Mesendoderm (in vitro differentiated cells): Measurements from ENCODE around the gene CFAP57.
"Not testable (repeated sequence)": the region's sequence is repeated elsewhere in the genome, so short reads cannot be mapped to it uniquely, and the experiment has no call there.

Source experiments
- DNase-seq: peaks from one replicate; pipeline ENCODE4 v3.0.0; 2013
- H2AK5ac ChIP-seq: 2 replicates; pipeline ENCODE4 v1.6.1; 2013; ENCODE audit warnings: low read length, inconsistent platforms
- H2BK120ac ChIP-seq: 2 replicates; pipeline ENCODE4 v1.6.1; 2013; ENCODE audit warnings: low read depth, mild to moderate bottlenecking, low read length, moderate library complexity, mixed read lengths
- H2BK15ac ChIP-seq: replicated peaks from 2 replicates; pipeline ENCODE4 v1.6.1; 2013; ENCODE audit warnings: low read depth, mild to moderate bottlenecking, moderate library complexity
- H2BK5ac ChIP-seq: 2 replicates; pipeline ENCODE4 v1.6.1; 2013; ENCODE audit warnings: low read length, inconsistent platforms
- H3K18ac ChIP-seq: 2 replicates; pipeline ENCODE4 v1.6.1; 2013; ENCODE audit warnings: mild to moderate bottlenecking, low read length, mixed read lengths
- H3K23ac ChIP-seq: one replicate; pipeline ENCODE4 v1.6.1; 2013; ENCODE audit warnings: low read length
- H3K27ac ChIP-seq: 2 replicates; pipeline ENCODE4 v1.5.1; 2013; ENCODE audit warnings: low read depth, mild to moderate bottlenecking, inconsistent platforms, low read length, moderate library complexity
- H3K27me3 ChIP-seq: 2 replicates; pipeline ENCODE4 v1.6.1; 2013; ENCODE audit warnings: low read length, control low read depth, mild to moderate bottlenecking, inconsistent platforms; ENCODE audit not compliant: insufficient read depth, poor library complexity
- H3K36me3 ChIP-seq: 2 replicates; pipeline ENCODE4 v1.6.1; 2013; ENCODE audit warnings: low read length, inconsistent platforms; ENCODE audit not compliant: control insufficient read depth, insufficient read depth
- H3K4ac ChIP-seq: one replicate; pipeline ENCODE4 v1.6.1; 2013; ENCODE audit warnings: low read depth, mild to moderate bottlenecking, low read length, moderate library complexity
- H3K4me1 ChIP-seq: 2 replicates; pipeline ENCODE4 v1.6.1; 2013; ENCODE audit warnings: low read depth, low read length, inconsistent platforms; ENCODE audit not compliant: control insufficient read depth
- H3K4me2 ChIP-seq: 2 replicates; pipeline ENCODE4 v1.6.1; 2013; ENCODE audit warnings: low read length
- H3K4me3 ChIP-seq: 2 replicates; pipeline ENCODE4 v1.5.1; 2013; ENCODE audit warnings: mild to moderate bottlenecking, low read length
- H3K56ac ChIP-seq: one replicate; pipeline ENCODE4 v1.6.1; 2013; ENCODE audit warnings: low read length
- H3K79me1 ChIP-seq: 2 replicates; pipeline ENCODE4 v1.6.1; 2013; ENCODE audit warnings: low read length, inconsistent platforms
- H3K79me2 ChIP-seq: 2 replicates; pipeline ENCODE4 v1.6.1; 2013; ENCODE audit warnings: mild to moderate bottlenecking, low read length; ENCODE audit not compliant: control insufficient read depth, insufficient read depth
- H3K9ac ChIP-seq: 2 replicates; pipeline ENCODE4 v1.6.1; 2013; ENCODE audit warnings: low read length, inconsistent platforms
- H4K5ac ChIP-seq: one replicate; pipeline ENCODE4 v1.6.1; 2013; ENCODE audit warnings: low read length
- H4K8ac ChIP-seq: one replicate; pipeline ENCODE4 v1.6.1; 2013; ENCODE audit warnings: low read depth, mild to moderate bottlenecking, control low read depth, low read length, moderate library complexity
- WGBS: extraction: QIAGEN DNeasy Blood & Tissue Kit; methylation state at CpG from one replicate; pipeline ENCODE4 v1.1.7; 2013; ENCODE audit warnings: low lambda C conversion rate, missing lambda C conversion rate; ENCODE audit not compliant: insufficient coverage; ENCODE audit errors: extremely low coverage; 5-methylcytosine and 5-hydroxymethylcytosine counted together

The CFAP57 gene

GRCh38 chr1:43135857-43136781 lies 36.0 kb upstream of the CFAP57 start:
- no peak overlapping the region for H3K18ac ChIP-seq
- H3K9ac ChIP-seq = no peak overlapping the region
- H3K4me1 ChIP-seq = no peaks in the 10 kb centered on the region
- no peak overlapping the region for H3K4me2 ChIP-seq
- no peak overlapping the region for H2BK15ac ChIP-seq
- H3K79me2 ChIP-seq = no peaks in the 10 kb centered on the region
- H3K27ac ChIP-seq = no peak overlapping the region
- no peak overlapping the region for H3K4ac ChIP-seq
- H3K56ac ChIP-seq = no peak overlapping the region
- DNase-seq = no peak
- no peak overlapping the region for H4K8ac ChIP-seq
- no peak overlapping the region for H2AK5ac ChIP-seq
- no peaks in the 10 kb centered on the region for H3K27me3 ChIP-seq
- no peak overlapping the region for H3K4me3 ChIP-seq
- WGBS = no CpG with 5 or more reads among the region's 9 CpGs
- H2BK5ac ChIP-seq = no peak overlapping the region
- no peaks in the 10 kb centered on the region for H3K79me1 ChIP-seq
- no peak overlapping the region for H4K5ac ChIP-seq
- H3K36me3 ChIP-seq = no peaks in the 10 kb centered on the region
- H3K23ac ChIP-seq = no peak overlapping the region
- no peak overlapping the region for H2BK120ac ChIP-seq

- Histone ChIP-seq H3K4me2 (no peak overlapping the region), H2BK120ac (no peak overlapping the region)
Measured at GRCh38 chr1:43137445-43138052, 34.6 kb upstream of the CFAP57 start.

DNA sequence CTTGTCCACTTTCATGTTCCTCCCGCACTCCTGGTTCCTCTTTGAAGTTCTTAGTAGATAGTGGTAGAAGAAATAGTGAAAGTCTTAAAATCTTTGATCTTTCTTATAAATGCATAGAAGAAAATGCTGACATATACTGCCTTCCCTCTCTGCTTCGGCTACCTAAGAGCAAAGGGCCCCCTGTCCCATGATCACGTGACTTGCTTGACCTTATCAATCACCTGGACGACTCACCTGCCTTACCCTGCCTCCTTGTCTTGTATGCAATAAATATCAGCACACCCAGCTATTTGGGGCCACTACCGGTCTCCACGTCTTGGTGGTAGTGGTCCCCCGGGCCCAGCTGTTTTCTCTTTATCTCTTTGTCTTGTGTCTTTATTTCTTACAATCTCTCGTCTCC lies 32.8 kb upstream of the CFAP57 start:
- not testable (repeated sequence) for H2AK5ac ChIP-seq, H3K79me1 ChIP-seq, H3K4me2 ChIP-seq, H3K27me3 ChIP-seq, H3K23ac ChIP-seq, H3K36me3 ChIP-seq, H3K9ac ChIP-seq, H2BK15ac ChIP-seq, H3K18ac ChIP-seq, H4K5ac ChIP-seq, H3K4ac ChIP-seq, H3K27ac ChIP-seq, H3K4me1 ChIP-seq, H3K56ac ChIP-seq, DNase-seq, H4K8ac ChIP-seq, H2BK120ac ChIP-seq, H2BK5ac ChIP-seq, H3K4me3 ChIP-seq, H3K79me2 ChIP-seq
- WGBS = no CpG with 5 or more reads among the region's 8 CpGs

More at GRCh38 chr1:43137445-43138052, 34.6 kb upstream of the CFAP57 start:
- no peak overlapping the region for H3K4me3 ChIP-seq
- H3K23ac ChIP-seq = no peak overlapping the region
- no peak overlapping the region for H3K27ac ChIP-seq
- H3K18ac ChIP-seq = no peak overlapping the region
- H4K5ac ChIP-seq = no peak overlapping the region
- H3K79me1 ChIP-seq = no peaks in the 10 kb centered on the region
- no peaks in the 10 kb centered on the region for H3K79me2 ChIP-seq
- H3K36me3 ChIP-seq = no peaks in the 10 kb centered on the region
- H2AK5ac ChIP-seq = no peak overlapping the region
- no peak overlapping the region for H2BK5ac ChIP-seq
- H3K9ac ChIP-seq = no peak overlapping the region
- H2BK15ac ChIP-seq = no peak overlapping the region
- H3K56ac ChIP-seq = no peak overlapping the region
- no peak for DNase-seq
- H4K8ac ChIP-seq = no peak overlapping the region
- no peaks in the 10 kb centered on the region for H3K27me3 ChIP-seq
- no peaks in the 10 kb centered on the region for H3K4me1 ChIP-seq
- no CpG with 5 or more reads among the region's 7 CpGs for WGBS
- no peak overlapping the region for H3K4ac ChIP-seq

GRCh38 chr1:43140010-43140409 lies 32.1 kb upstream of the CFAP57 start:
- Histone ChIP-seq H3K56ac (no peak overlapping the region), H3K23ac (no peak overlapping the region), H3K4me1 (no peaks in the 10 kb centered on the region), H3K36me3 (no peaks in the 10 kb centered on the region), H4K5ac (no peak overlapping the region), H3K4me2 (no peak overlapping the region), H3K4ac (no peak overlapping the region), H2BK15ac (no peak overlapping the region), H2BK120ac (no peak overlapping the region), H2AK5ac (no peak overlapping the region), H3K18ac (no peak overlapping the region), H3K79me2 (no peaks in the 10 kb centered on the region), H3K79me1 (no peaks in the 10 kb centered on the region), H4K8ac (no peak overlapping the region), H3K4me3 (no peak overlapping the region), H3K27ac (no peak overlapping the region), H2BK5ac (no peak overlapping the region), H3K9ac (no peak overlapping the region), H3K27me3 (no peaks in the 10 kb centered on the region)
- no peak for DNase-seq

DNA sequence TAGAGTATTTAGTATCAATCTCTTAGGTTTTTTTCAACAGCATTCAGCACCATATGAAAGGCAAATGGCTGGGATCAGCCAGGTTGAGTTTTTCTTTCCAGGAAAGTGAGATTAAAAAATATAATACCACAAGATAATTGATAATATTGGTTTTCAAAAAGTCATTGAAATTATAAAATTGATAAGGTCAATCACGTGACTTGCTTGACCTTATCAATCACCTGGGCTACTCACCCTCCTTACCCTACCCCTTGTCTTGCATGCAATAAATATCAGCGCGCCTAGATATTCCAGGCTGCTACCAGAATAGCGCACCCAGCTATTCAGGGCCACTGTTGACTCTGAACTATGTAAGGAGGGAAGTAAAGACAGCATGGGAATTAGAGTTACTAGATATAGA lies 31.5 kb upstream of the CFAP57 start:
- no peaks in the 10 kb centered on the region for H3K27me3 ChIP-seq
- H3K9ac ChIP-seq = no peak overlapping the region
- H3K27ac ChIP-seq = no peak overlapping the region
- H3K23ac ChIP-seq = no peak overlapping the region
- H3K4me3 ChIP-seq = no peak overlapping the region
- H3K79me2 ChIP-seq = no peaks in the 10 kb centered on the region
- no peak overlapping the region for H4K8ac ChIP-seq
- H2BK5ac ChIP-seq = no peak overlapping the region
- H3K56ac ChIP-seq = no peak overlapping the region
- no peak overlapping the region for H4K5ac ChIP-seq
- no peaks in the 10 kb centered on the region for H3K36me3 ChIP-seq
- H2AK5ac ChIP-seq = no peak overlapping the region
- no peak overlapping the region for H3K4me2 ChIP-seq
- no peak overlapping the region for H3K4ac ChIP-seq
- DNase-seq = no peak
- H3K79me1 ChIP-seq = no peaks in the 10 kb centered on the region
- H3K4me1 ChIP-seq = no peaks in the 10 kb centered on the region
- H3K18ac ChIP-seq = no peak overlapping the region
- H2BK15ac ChIP-seq = no peak overlapping the region
- no CpG with 5 or more reads among the region's 4 CpGs for WGBS
- H2BK120ac ChIP-seq = no peak overlapping the region
